Keratinocyte (primary cell): ENCODE results near the gene PLK1. TPM values are rescaled to one million over a fixed set of nuclear protein-coding genes. Genes with fewer than 3 reads are reported as not detected.
"Not testable (repeated sequence)": the region's sequence is repeated elsewhere in the genome, so short reads cannot be mapped to it uniquely, and the experiment has no call there.

Experiments used
- DNase-seq: peaks from one replicate; pipeline ENCODE4 v3.0.0-alpha.2; 2011; ENCODE audit warnings: low read depth, missing footprints, low spot score
- FAIRE-seq: peaks from 2 replicates; lab custom pipeline; 2011; peaks lifted over from hg19 to GRCh38; lab: Jason Lieb, UNC
- H2AFZ ChIP-seq: 2 replicates; pipeline ENCODE4 v1.6.0; 2012; ENCODE audit warnings: low read length, control low read depth, inconsistent platforms; ENCODE audit not compliant: control insufficient read depth
- H3K27ac ChIP-seq: 2 replicates; pipeline ENCODE4 v1.5.1; 2011; ENCODE audit warnings: low read length; ENCODE audit not compliant: control insufficient read depth, insufficient read depth
- H3K27me3 ChIP-seq: 3 replicates; pipeline ENCODE4 v1.6.0; 2011; ENCODE audit warnings: low read length; ENCODE audit not compliant: control insufficient read depth, insufficient read depth; ENCODE audit errors: extremely low read depth
- H3K36me3 ChIP-seq, 2 experiments: 2 replicates in 1 of 2; 3 replicates in 1 of 2; pipeline ENCODE4 v1.5.1; 2011; ENCODE audit warnings: low read length in 2 of 2, mild to moderate bottlenecking in 1 of 2; ENCODE audit not compliant: control insufficient read depth in 2 of 2, insufficient read depth in 2 of 2; ENCODE audit errors: extremely low read depth in 1 of 2
- H3K4me1 ChIP-seq: 3 replicates; pipeline ENCODE4 v1.5.1; 2011; ENCODE audit warnings: low read length; ENCODE audit not compliant: control insufficient read depth, insufficient read depth; ENCODE audit errors: extremely low read depth
- H3K4me2 ChIP-seq: 3 replicates; pipeline ENCODE4 v1.6.0; 2011; ENCODE audit warnings: low read depth, low read length; ENCODE audit not compliant: control insufficient read depth, insufficient read depth; ENCODE audit errors: extremely low read depth
- H3K4me3 ChIP-seq, 3 experiments: fragments of 200-600 bp in 1 of 3; sonication (generic) in 1 of 3; 2 replicates in 2 of 3; 3 replicates in 1 of 3; pipeline ENCODE4 v1.5.1; 2011 to 2016; ENCODE audit warnings: low read length in 3 of 3, mild to moderate bottlenecking in 3 of 3, control low read depth in 2 of 3, inconsistent platforms in 1 of 3, low read depth in 1 of 3, mixed read lengths in 1 of 3, mixed run types in 1 of 3, moderate library complexity in 1 of 3; ENCODE audit not compliant: control insufficient read depth in 2 of 3, insufficient read depth in 2 of 3; ENCODE audit errors: extremely low read depth in 1 of 3
- H3K79me2 ChIP-seq: 2 replicates; pipeline ENCODE4 v1.6.0; 2012; ENCODE audit warnings: low read length; ENCODE audit not compliant: control insufficient read depth, insufficient read depth
- H3K9ac ChIP-seq: 3 replicates; pipeline ENCODE4 v1.6.0; 2011; ENCODE audit warnings: low read length; ENCODE audit not compliant: control insufficient read depth, insufficient read depth; ENCODE audit errors: extremely low read depth
- H3K9me1 ChIP-seq: 3 replicates; pipeline ENCODE4 v1.6.0; 2011; ENCODE audit warnings: low read length; ENCODE audit not compliant: control insufficient read depth, insufficient read depth; ENCODE audit errors: extremely low read depth
- H3K9me3 ChIP-seq: 2 replicates; pipeline ENCODE4 v1.5.1; 2012; ENCODE audit warnings: low read depth, low read length; ENCODE audit not compliant: control insufficient read depth
- H4K20me1 ChIP-seq: 3 replicates; pipeline ENCODE4 v1.6.0; 2011; ENCODE audit warnings: low read length; ENCODE audit not compliant: control insufficient read depth, insufficient read depth; ENCODE audit errors: extremely low read depth
- EZH2 ChIP-seq: IDR thresholded peaks from one replicate; pipeline ENCODE4 v1.6.1; 2012; ENCODE audit warnings: inconsistent platforms, mild to moderate bottlenecking, low read length, moderate library complexity
- dilution Hi-C: fragments of 300-500 bp; cut with MboI; formaldehyde crosslinking; loops from one replicate; pipeline ENCODE4 v1.7.0; 2020; ENCODE audit warnings: low sequenced_read_pairs; ENCODE audit not compliant: extremely low pct_ligation_motif_present
- polyA plus RNA-seq, 5 experiments: library from polyadenylated mRNA; depleted of rRNA in 3 of 5; stranded (reverse) in 3 of 5; stranded (forward) in 1 of 5; unstranded in 1 of 5; fragments of >200 nt; gene quantifications; 1 replicate in 1 of 5; 2 replicates in 3 of 5; 3 replicates in 1 of 5; pipeline versions ENCODE4 v1.2.1 to v1.2.3, GENCODE V29; 2011 to 2012; ENCODE audit warnings: missing spikeins in 2 of 5, low read depth in 1 of 5, low replicate concordance in 1 of 5
- TF ChIP-seq, protein P1 (sequence below), 3 experiments: IDR thresholded peaks in 1 of 3; conservative IDR thresholded peaks in 1 of 3; optimal IDR thresholded peaks in 1 of 3; 2 replicates in 2 of 3; 3 replicates in 1 of 3; pipeline versions ENCODE3 to v1.5.1; 2011; ENCODE audit warnings: low read length in 3 of 3, mild to moderate bottlenecking in 3 of 3, moderate library complexity in 2 of 3, control low read depth in 1 of 3, inconsistent platforms in 1 of 3; ENCODE audit not compliant: insufficient read depth in 2 of 3; ENCODE audit errors: extremely low read depth in 1 of 3

Gene PLK1
- polyA plus RNA-seq, 1 donor (not counting 4 experiments of a cell fraction or from before 2014, with no cell fraction given) = 21.2 TPM

DNA sequence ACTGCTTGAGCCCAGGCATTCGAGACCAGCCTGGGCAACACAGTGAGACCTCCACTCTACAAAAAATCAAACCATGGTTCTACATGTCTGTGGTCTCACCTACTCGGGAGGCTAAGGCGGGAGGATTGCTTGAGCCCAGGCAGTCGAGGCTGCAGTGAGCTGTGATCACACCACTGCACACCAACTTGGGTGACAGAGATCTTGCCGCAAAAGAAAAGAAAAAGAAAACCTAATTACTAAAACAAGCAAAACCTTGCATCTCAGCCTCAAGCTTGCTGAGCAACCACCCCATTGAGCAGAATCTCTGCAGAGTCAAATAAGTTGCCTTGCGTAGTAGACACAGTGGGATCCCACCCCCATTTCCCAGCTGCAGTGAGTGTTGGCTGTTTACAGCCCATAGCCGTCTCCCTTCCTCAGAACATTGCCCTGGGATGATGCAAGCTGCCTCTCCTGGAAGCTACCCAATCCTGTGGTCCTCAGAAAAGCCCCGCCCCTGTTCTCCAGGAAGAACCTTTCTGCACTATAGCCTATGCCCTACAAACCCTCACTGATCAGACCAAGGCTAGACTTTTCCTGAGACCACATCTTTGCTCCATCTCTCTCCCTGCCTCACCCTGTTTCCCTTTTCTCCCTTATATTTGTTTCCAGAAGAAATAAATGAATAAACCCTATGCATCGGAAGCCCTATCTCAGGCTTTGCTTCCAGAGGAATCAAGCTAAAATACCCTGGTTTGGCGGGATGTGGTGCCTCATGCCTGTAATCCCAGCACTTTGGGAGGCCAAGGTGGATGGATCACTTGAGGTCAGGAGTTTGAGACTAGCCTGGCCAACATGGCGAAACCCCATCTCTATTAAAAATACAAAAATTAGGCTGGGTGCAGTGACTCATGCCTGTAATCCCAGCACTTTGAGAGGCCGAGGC is 51.1 kb downstream of the PLK1 start:
- no peak overlapping the region for H3K4me3 ChIP-seq
- H3K27ac ChIP-seq = no peak overlapping the region
- DNase-seq (no peak), FAIRE-seq (no peak)
- no peak overlapping the region for H3K4me2 ChIP-seq
- no peaks in the 10 kb centered on the region for H3K4me1 ChIP-seq
- H3K9ac ChIP-seq = no peak overlapping the region
- H3K36me3 ChIP-seq = no peaks in the 10 kb centered on the region
- no peaks in the 10 kb centered on the region for H4K20me1 ChIP-seq
- dilution Hi-C loops = no loop called here
- no peaks in the 10 kb centered on the region for H3K9me3 ChIP-seq
- H2AFZ ChIP-seq = peak overlapping the region; percentile 20
- H3K27me3 ChIP-seq = no peaks in the 10 kb centered on the region
- H3K9me1 ChIP-seq = no peaks in the 10 kb centered on the region
- TF ChIP-seq EZH2 = no peak
- TF ChIP-seq, protein P1, sequence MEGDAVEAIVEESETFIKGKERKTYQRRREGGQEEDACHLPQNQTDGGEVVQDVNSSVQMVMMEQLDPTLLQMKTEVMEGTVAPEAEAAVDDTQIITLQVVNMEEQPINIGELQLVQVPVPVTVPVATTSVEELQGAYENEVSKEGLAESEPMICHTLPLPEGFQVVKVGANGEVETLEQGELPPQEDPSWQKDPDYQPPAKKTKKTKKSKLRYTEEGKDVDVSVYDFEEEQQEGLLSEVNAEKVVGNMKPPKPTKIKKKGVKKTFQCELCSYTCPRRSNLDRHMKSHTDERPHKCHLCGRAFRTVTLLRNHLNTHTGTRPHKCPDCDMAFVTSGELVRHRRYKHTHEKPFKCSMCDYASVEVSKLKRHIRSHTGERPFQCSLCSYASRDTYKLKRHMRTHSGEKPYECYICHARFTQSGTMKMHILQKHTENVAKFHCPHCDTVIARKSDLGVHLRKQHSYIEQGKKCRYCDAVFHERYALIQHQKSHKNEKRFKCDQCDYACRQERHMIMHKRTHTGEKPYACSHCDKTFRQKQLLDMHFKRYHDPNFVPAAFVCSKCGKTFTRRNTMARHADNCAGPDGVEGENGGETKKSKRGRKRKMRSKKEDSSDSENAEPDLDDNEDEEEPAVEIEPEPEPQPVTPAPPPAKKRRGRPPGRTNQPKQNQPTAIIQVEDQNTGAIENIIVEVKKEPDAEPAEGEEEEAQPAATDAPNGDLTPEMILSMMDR (optimal IDR thresholded peaks at IDR 0.05 in 1 of 3, IDR thresholded peaks at IDR 0.05 in 1 of 3, conservative IDR thresholded peaks at IDR 0.05 in 1 of 3; ENCODE audit: extremely low read depth in 1 of 3, insufficient read depth in 2 of 3, low read length in 3 of 3) = no peak
- no peaks in the 10 kb centered on the region for H3K79me2 ChIP-seq

DNA sequence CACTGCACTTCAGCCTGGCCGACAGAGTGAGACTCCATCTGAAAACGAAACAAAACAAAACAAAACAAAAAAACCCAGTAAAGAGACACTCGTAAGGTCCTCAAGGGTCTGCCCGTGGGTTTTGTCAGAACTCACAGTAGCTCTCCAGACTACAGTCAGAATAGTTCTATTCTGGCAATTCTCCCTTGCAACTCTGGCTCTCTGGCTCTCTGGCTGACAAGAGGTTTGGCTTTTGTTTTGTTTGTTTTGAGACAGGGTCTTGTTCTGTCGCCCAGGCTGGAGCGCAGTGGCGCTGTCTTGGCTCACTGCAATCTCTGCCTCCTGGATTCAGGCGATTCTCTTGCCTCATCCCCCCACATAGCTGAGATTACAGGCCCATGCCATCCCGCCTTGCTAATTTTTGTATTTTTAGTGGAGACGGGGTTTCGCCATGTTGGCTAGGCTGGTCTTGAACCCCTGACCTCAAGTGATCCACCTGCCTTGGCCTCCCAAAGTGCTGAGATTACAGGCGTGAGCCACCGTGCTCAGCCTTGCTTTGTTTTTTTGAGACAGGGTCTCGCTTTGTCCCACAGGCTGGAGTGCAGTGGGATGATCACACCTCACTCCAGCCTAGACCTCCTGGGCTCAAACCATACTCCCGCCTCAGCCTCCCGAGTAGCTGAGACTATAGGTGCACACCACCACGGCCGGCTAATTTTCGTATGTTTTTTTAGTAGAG is 55.6 kb downstream of the PLK1 start:
- H3K27me3 ChIP-seq = no peaks in the 10 kb centered on the region
- DNase-seq (no peak), FAIRE-seq (no peak)
- TF ChIP-seq, protein P1 (optimal IDR thresholded peaks at IDR 0.05 in 1 of 3, IDR thresholded peaks at IDR 0.05 in 1 of 3, conservative IDR thresholded peaks at IDR 0.05 in 1 of 3; ENCODE audit: extremely low read depth in 1 of 3, insufficient read depth in 2 of 3, low read length in 3 of 3) = no peak
- TF ChIP-seq EZH2 = no peak
- H3K4me1 ChIP-seq = no peaks in the 10 kb centered on the region
- H3K4me3 ChIP-seq = no peak overlapping the region
- dilution Hi-C loops = no loop called here
- no peaks in the 10 kb centered on the region for H3K9me3 ChIP-seq
- H4K20me1 ChIP-seq = no peaks in the 10 kb centered on the region
- H3K79me2 ChIP-seq = no peaks in the 10 kb centered on the region
- no peaks in the 10 kb centered on the region for H3K9me1 ChIP-seq
- no peak overlapping the region for H3K27ac ChIP-seq
- no peaks in the 10 kb centered on the region for H3K36me3 ChIP-seq
- no peak overlapping the region for H3K4me2 ChIP-seq
- H2AFZ ChIP-seq = no peak overlapping the region
- H3K9ac ChIP-seq = no peak overlapping the region

DNA sequence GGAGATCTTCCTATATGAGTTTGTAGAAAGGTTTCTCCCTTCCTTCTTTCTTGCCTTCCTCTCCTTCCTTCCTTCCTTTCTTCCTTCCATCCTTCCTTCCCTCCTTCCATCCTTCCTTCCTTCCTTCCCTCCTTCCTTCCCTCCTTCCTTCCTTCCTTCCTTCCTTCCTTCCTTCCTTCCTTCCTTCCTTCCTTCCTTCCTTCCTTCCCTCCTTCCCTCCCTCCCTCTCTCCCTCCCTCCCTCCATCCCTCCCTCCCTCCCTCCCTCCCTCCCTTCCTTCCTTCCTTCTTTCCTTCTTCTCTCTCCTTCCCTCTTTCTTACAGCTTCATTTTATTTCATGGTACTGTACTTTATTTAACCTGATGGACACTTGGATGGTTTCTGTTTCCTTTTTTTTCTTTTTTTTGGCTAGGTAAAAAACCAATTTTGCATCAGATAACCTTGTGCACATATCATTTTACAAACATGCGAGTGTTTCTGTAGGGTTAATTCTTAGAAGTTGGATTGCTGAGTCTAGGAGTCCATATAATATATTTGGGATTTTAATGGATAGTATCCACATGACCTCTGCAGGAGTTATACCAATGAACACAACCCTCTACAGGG is 58.8 kb downstream of the PLK1 start:
- H3K27ac ChIP-seq, H4K20me1 ChIP-seq, H3K4me2 ChIP-seq, H2AFZ ChIP-seq, H3K27me3 ChIP-seq, FAIRE-seq, H3K4me1 ChIP-seq, H3K9ac ChIP-seq, H3K9me3 ChIP-seq, H3K4me3 ChIP-seq, H3K36me3 ChIP-seq, DNase-seq, dilution Hi-C loops, H3K9me1 ChIP-seq, H3K79me2 ChIP-seq: not testable (repeated sequence)
